RWPE1 (cell line): Measurements from ENCODE around the gene GNAZ.
"Not testable (repeated sequence)": the region's sequence is repeated elsewhere in the genome, so short reads cannot be mapped to it uniquely, and the experiment has no call there.

ENCODE experiments used
- CTCF ChIA-PET: fragments of 350-600 bp; sonication (Branson Sonifier 250); formaldehyde crosslinking; extraction: SDS; loops from one replicate; lab custom pipeline; 2021; lab: Yijun Ruan, JAX
- POLR2A ChIA-PET: fragments of 400-600 bp; formaldehyde crosslinking; extraction: SDS; loops from one replicate; lab custom pipeline; 2020; ENCODE audit warnings: antibody characterized with exemption; ENCODE audit not compliant: low non-redundant PET; lab: Yijun Ruan, JAX
- DNase-seq: peaks from one replicate; pipeline ENCODE4 v3.0.0; 2012; ENCODE audit warnings: low spot score
- H3K27ac ChIP-seq: fragments of 450-650 bp; 2 replicates; pipeline ENCODE4 v1.5.1; 2017
- CTCF ChIP-seq: fragments of 450-650 bp; conservative IDR thresholded peaks from 2 replicates; pipeline ENCODE4 v1.5.1; 2017; ENCODE audit warnings: low read depth, mild to moderate bottlenecking

Gene GNAZ

DNA sequence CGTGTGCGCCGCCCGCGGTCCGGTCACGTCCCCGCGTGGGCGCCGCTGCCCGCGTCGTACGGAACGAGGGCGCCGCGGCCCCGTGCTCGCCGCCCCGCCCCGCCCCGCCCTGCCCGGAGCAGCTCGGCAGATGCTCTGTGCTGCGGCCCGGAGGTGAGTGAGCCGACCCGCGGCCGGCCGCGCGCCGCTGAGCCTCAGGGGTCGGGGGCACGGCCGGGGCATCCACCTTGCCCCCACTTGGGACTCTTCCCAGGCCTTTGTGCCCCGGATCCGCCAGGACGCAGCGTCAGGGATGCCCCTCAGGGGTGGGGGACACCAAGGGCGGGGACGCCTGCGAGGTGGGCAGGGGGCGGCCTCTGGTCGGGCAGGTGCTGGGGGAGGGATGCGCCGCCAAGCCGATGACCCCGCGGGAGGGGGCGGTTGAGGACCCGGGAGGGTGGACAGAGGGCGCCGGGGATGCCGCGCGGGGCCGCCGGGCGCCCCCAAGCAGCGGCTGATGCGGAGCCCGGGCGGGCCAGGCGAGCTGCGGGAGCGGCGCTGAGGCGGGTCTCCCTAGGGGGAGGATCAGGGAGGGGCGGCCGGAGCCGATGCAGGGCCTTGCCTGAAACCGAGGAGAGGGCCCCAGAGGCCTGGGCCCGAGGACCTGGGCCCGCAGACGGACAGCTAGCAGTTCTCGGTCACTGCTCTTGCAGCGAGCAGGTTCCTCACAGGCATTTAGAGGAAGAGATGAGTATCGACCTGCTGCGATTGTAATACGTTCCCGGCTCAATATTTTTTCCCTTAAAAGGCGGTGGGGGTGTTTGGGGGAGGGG lies at the start of gene GNAZ:
Gene GNAZ (plus strand): TSS at position 102 of the 812 bp plus-strand sequence. CDS start 25,177 bp downstream, outside the sequence.
- H3K27ac ChIP-seq = peak within 1 kb of the TSS; percentile 23; the same call in 1 of the 2 replicates
- DNase-seq = no peak
- CTCF ChIA-PET = no interaction called here
- no peak for TF ChIP-seq CTCF
- POLR2A ChIA-PET = no interaction called here

DNA sequence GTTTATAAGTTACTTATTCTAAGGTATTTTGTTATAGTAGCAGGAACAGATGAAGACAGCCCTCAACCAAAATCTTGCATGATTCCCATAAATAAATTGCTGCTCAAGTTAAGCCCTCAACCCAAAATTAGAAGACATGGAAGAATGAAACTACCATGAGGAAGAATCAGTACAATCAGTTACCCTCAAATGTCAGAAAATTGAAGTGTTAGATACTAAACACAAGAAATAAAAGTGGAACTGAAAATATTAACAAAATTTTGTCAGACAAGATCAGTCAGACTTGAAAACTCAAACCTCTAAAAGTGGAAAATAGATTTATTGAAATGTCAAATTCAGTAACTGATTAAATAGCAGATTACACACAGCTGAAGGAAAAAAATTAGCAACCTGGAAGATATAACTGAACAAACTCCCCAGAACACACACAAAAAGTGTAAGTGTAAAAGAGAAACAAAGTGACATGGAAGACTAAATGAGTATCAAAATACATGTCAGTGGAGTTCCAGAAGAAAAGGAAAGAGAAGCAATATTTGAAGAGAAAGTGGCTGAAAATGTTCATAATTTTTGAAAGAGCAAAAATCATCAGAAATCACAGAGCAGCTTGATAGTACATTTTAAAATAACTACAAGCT lies 49.5 kb upstream of the GNAZ start:
- no peak for DNase-seq

GRCh38 chr22:23021660-23022353 lies 48.5 kb upstream of the GNAZ start:
- CTCF ChIA-PET, POLR2A ChIA-PET, DNase-seq, H3K27ac ChIP-seq: not testable (repeated sequence)

More for the DNA sequence above, 49.5 kb upstream of the GNAZ start:
- ChIA-PET POLR2A (no interaction called here), CTCF (no interaction called here)
- no peak overlapping the region for H3K27ac ChIP-seq
- no peak for TF ChIP-seq CTCF

- POLR2A ChIA-PET = no interaction called here
Measured at GRCh38 chr22:23023294-23023693, 47.0 kb upstream of the GNAZ start.

DNA sequence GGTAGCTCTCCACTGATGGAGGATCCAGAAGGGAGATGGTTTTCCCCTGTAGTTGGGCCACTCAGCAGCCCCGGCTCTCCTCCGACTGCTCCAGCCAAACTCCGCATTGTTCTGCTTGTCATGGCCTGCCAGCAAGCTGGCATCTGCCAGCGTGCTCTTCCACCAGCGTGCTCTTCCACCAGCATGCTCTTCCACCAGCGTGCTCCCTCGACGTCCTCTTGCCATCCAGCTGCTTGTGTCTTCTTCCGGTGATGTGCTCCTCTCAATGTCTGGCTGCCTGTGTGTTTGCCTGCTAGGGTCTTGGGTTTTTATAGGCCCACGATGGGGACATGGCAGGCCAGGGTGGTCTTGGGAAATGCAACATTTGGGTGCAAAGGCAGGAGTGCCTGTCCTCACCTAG lies 43.5 kb upstream of the GNAZ start:
- H3K27ac ChIP-seq = no peak overlapping the region
- no peak for TF ChIP-seq CTCF
- DNase-seq = no peak
- ChIA-PET POLR2A (no interaction called here), CTCF (no interaction called here)

More at GRCh38 chr22:23023294-23023693, 47.0 kb upstream of the GNAZ start:
- no peak for TF ChIP-seq CTCF
- CTCF ChIA-PET = interaction anchor here (0.6 kb wide), 1 partner anchor 105 kb away, joined by 3 read pairs; no protein-coding TSS in a partner anchor
- no peak for DNase-seq
- H3K27ac ChIP-seq = no peak overlapping the region

GRCh38 chr22:23027849-23028248 lies 42.5 kb upstream of the GNAZ start:
- DNase-seq, H3K27ac ChIP-seq, POLR2A ChIA-PET, CTCF ChIA-PET: not testable (repeated sequence)

- H3K27ac ChIP-seq = no peak overlapping the region
- no peak for TF ChIP-seq CTCF
- ChIA-PET POLR2A (no interaction called here), CTCF (no interaction called here)
- no peak for DNase-seq
Measured at GRCh38 chr22:23029521-23030228, 40.6 kb upstream of the GNAZ start.
